GM23338 (cell line): Measurements from ENCODE around the gene URAD.

Experiments used
- EZH2 ChIP-seq: fragments of 200-600 bp; sonication (generic); IDR thresholded peaks from one replicate; pipeline ENCODE4 v1.8.0; 2017; ENCODE audit warnings: antibody characterized with exemption, mild to moderate bottlenecking, low read depth; ENCODE audit not compliant: unreplicated experiment
- EZH2phosphoT487 ChIP-seq: fragments of 200-600 bp; sonication (generic); IDR thresholded peaks from one replicate; pipeline ENCODE4 v1.8.1; 2018; ENCODE audit warnings: antibody characterized with exemption; ENCODE audit not compliant: unreplicated experiment
- JUNB ChIP-seq: IDR thresholded peaks from one replicate; pipeline ENCODE4 v1.6.1; 2016; ENCODE audit warnings: antibody characterized with exemption; ENCODE audit not compliant: unreplicated experiment
- POLR2AphosphoS5 ChIP-seq: IDR thresholded peaks from 2 replicates; pipeline ENCODE4 v1.6.1; 2016; ENCODE audit warnings: antibody characterized with exemption, low read depth
- TF ChIP-seq, protein P1 (sequence below), 2 experiments: fragments of 200-600 bp in 1 of 2; sonication (generic) in 1 of 2; conservative IDR thresholded peaks; 2 replicates each; pipeline versions ENCODE4 v1.5.1 to v1.6.1; 2016 to 2017; ENCODE audit warnings: antibody characterized with exemption in 2 of 2, low read depth in 2 of 2, mild to moderate bottlenecking in 2 of 2, moderate library complexity in 1 of 2
- TF ChIP-seq, protein P2 (sequence below): IDR thresholded peaks from one replicate; pipeline ENCODE4 v1.6.1; 2018; ENCODE audit warnings: antibody characterized with exemption; ENCODE audit not compliant: unreplicated experiment

DNA sequence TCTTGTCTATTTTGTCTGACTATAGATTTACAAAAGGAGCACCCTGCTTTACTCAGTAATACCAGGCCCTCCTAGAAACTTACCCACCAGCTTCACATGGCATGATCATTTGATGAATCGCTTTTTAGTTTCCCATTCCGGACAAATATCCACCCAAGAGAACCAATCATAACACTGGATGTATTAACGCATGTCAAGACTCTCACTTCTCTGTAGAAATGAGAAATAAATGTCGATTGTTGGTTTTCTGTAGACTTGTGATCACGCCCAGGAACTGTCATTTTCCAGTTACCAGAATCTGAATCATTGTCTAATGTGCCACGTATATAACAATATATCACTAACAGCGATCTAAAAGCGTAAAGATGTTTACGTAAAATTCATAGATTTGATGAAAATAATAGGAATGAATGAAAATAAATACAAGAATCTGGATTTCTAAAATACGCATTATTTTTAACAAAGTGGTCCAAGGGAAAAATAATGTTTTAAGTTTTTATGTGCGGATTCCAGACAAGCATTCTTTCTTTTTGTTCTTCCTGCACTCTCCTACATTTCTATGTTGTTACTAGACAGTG lies 33.4 kb downstream of the URAD start:
- TF ChIP-seq, protein P1, sequence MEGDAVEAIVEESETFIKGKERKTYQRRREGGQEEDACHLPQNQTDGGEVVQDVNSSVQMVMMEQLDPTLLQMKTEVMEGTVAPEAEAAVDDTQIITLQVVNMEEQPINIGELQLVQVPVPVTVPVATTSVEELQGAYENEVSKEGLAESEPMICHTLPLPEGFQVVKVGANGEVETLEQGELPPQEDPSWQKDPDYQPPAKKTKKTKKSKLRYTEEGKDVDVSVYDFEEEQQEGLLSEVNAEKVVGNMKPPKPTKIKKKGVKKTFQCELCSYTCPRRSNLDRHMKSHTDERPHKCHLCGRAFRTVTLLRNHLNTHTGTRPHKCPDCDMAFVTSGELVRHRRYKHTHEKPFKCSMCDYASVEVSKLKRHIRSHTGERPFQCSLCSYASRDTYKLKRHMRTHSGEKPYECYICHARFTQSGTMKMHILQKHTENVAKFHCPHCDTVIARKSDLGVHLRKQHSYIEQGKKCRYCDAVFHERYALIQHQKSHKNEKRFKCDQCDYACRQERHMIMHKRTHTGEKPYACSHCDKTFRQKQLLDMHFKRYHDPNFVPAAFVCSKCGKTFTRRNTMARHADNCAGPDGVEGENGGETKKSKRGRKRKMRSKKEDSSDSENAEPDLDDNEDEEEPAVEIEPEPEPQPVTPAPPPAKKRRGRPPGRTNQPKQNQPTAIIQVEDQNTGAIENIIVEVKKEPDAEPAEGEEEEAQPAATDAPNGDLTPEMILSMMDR (conservative IDR thresholded peaks at IDR 0.05; ENCODE audit: low read depth in 2 of 2), result no peak
- TF ChIP-seq, protein P2, sequence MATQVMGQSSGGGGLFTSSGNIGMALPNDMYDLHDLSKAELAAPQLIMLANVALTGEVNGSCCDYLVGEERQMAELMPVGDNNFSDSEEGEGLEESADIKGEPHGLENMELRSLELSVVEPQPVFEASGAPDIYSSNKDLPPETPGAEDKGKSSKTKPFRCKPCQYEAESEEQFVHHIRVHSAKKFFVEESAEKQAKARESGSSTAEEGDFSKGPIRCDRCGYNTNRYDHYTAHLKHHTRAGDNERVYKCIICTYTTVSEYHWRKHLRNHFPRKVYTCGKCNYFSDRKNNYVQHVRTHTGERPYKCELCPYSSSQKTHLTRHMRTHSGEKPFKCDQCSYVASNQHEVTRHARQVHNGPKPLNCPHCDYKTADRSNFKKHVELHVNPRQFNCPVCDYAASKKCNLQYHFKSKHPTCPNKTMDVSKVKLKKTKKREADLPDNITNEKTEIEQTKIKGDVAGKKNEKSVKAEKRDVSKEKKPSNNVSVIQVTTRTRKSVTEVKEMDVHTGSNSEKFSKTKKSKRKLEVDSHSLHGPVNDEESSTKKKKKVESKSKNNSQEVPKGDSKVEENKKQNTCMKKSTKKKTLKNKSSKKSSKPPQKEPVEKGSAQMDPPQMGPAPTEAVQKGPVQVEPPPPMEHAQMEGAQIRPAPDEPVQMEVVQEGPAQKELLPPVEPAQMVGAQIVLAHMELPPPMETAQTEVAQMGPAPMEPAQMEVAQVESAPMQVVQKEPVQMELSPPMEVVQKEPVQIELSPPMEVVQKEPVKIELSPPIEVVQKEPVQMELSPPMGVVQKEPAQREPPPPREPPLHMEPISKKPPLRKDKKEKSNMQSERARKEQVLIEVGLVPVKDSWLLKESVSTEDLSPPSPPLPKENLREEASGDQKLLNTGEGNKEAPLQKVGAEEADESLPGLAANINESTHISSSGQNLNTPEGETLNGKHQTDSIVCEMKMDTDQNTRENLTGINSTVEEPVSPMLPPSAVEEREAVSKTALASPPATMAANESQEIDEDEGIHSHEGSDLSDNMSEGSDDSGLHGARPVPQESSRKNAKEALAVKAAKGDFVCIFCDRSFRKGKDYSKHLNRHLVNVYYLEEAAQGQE, result no peak
- TF ChIP-seq POLR2AphosphoS5 (no peak), EZH2 (peak; percentile 90), EZH2phosphoT487 (peak; percentile 17), JUNB (no peak)
